Right lobe of liver (tissue), 6 donors: Measurements from ENCODE around the gene TBCE. TPM values are rescaled to one million over a fixed set of nuclear protein-coding genes. Genes with fewer than 3 reads are reported as not detected.

Source experiments
- ATAC-seq, 4 donors: fragments of 200-7000 bp; cut with Tn5 transposase; one replicate each; pipeline ENCODE4 v1.9.1; 2020; ENCODE audit warnings: mild to moderate bottlenecking in 4 of 4, moderate library complexity in 4 of 4
- DNase-seq, 3 donors: peaks; one replicate each; pipeline ENCODE4 v3.0.0-alpha.2; 2020
- H3K27ac ChIP-seq, 3 donors: fragments of 200-600 bp; one replicate each; pipeline ENCODE4 v1.8.0; 2022
- H3K27me3 ChIP-seq, 2 donors: fragments of 200-600 bp; one replicate each; pipeline ENCODE4 v1.8.0; 2022
- H3K36me3 ChIP-seq, 4 donors: fragments of 200-600 bp; sonication (generic) in 1 of 4; one replicate each; pipeline versions ENCODE4 v1.5.1 to v1.8.0; 2017 to 2022; ENCODE audit warnings: control low read depth in 1 of 4
- H3K4me1 ChIP-seq, 4 donors: fragments of 200-600 bp; sonication (generic) in 1 of 4; one replicate each; pipeline versions ENCODE4 v1.5.1 to v1.8.0; 2017 to 2022; ENCODE audit warnings: control low read depth in 1 of 4
- H3K4me3 ChIP-seq, 3 donors: fragments of 200-600 bp; one replicate each; pipeline ENCODE4 v1.8.0; 2022
- H3K9me3 ChIP-seq, 4 donors: fragments of 200-600 bp; sonication (generic) in 1 of 4; one replicate each; pipeline versions ENCODE4 v1.5.1 to v1.8.0; 2017 to 2022; ENCODE audit warnings: control low read depth in 1 of 4
- POLR2A ChIP-seq: fragments of 450-650 bp; IDR thresholded peaks from one replicate; pipeline ENCODE4 v1.6.1; 2017; ENCODE audit warnings: antibody characterized with exemption, mild to moderate bottlenecking
- WGBS: methylation state at CpG from one replicate; pipeline ENCODE4 v1.1.6; 2018; ENCODE audit warnings: low coverage, low lambda C conversion rate; ENCODE audit not compliant: insufficient coverage; ENCODE audit errors: missing lambda C conversion rate; 5-methylcytosine and 5-hydroxymethylcytosine counted together
- intact Hi-C, 2 donors: fragments of 100-400 bp; cut with DNase I; formaldehyde crosslinking; loops; one replicate each; pipeline versions ENCODE4 v1.11.2 to v1.14.1; 2022
- total RNA-seq, 6 experiments: library from RNA; depleted of rRNA in 2 of 6; stranded (reverse); fragments of >200 nt in 2 of 6; fragmentation: NEBNext Ultra II Directional in 3 of 6; extraction: Animal tissue kit (Norgen Biotek cat#: 25700) in 3 of 6; gene quantifications; one replicate each; pipeline versions ENCODE4 v1.1.0 to v1.2.4, GENCODE V29; 2016 to 2023
- TF ChIP-seq, protein P1 (sequence below), 4 donors: fragments of 200-600 bp in 3 of 4; fragments of 450-650 bp in 1 of 4; IDR thresholded peaks; one replicate each; pipeline versions ENCODE4 v1.5.1 to v1.8.0; 2016 to 2022; ENCODE audit warnings: antibody characterized with exemption in 4 of 4, mild to moderate bottlenecking in 2 of 4
- donor health status: DM: no; HTN: yes; CAD: no.
- donor health status: DM: no; HTN: no; CAD: no.
- donor health status: DM: no; HTN: no; CAD: no.
- donor health status: DM: no; HTN: yes; CAD: no.
- donor health status: DM: no; HTN: yes; CAD: no.

TBCE gene
- total RNA-seq, 6 experiments from 2014 or later = 11.2 to 16.6 (median 13.3) TPM

DNA sequence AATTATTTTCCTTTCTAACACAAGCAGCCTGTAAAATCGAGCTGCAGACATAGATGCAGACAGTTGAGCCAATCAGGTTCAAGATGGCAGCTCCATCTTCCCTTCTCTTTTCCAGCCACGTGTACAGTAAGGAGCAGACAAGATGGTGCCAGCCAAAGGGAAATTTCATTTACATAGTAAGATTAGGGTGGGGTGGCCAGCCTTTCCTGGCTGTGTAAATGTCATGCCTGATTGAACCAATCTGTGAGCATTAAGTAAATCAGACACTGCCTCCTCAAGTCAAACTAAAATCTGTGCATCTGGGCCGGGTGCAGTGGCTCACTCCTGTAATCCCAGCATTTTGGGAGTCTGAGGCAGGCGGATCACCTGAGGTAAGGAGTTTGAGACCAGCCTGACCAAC is 60.2 kb downstream of the TBCE start:
- 84% methylated on average over 2 of the region's 4 CpGs for WGBS
- Histone ChIP-seq H3K9me3 (no peaks in the 10 kb centered on the region), H3K4me3 (no peak overlapping the region), H3K4me1 (no peaks in the 10 kb centered on the region), H3K36me3 (no peaks in the 10 kb centered on the region), H3K27me3 (no peaks in the 10 kb centered on the region), H3K27ac (no peak overlapping the region)
- ATAC-seq = no peak
- DNase-seq = peak in 1 of 3 donors; percentile 11
- intact Hi-C loops = no loop called here
- TF ChIP-seq POLR2A = no peak
- TF ChIP-seq, protein P1, sequence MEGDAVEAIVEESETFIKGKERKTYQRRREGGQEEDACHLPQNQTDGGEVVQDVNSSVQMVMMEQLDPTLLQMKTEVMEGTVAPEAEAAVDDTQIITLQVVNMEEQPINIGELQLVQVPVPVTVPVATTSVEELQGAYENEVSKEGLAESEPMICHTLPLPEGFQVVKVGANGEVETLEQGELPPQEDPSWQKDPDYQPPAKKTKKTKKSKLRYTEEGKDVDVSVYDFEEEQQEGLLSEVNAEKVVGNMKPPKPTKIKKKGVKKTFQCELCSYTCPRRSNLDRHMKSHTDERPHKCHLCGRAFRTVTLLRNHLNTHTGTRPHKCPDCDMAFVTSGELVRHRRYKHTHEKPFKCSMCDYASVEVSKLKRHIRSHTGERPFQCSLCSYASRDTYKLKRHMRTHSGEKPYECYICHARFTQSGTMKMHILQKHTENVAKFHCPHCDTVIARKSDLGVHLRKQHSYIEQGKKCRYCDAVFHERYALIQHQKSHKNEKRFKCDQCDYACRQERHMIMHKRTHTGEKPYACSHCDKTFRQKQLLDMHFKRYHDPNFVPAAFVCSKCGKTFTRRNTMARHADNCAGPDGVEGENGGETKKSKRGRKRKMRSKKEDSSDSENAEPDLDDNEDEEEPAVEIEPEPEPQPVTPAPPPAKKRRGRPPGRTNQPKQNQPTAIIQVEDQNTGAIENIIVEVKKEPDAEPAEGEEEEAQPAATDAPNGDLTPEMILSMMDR (IDR thresholded peaks at IDR 0.05) = no peak

DNA sequence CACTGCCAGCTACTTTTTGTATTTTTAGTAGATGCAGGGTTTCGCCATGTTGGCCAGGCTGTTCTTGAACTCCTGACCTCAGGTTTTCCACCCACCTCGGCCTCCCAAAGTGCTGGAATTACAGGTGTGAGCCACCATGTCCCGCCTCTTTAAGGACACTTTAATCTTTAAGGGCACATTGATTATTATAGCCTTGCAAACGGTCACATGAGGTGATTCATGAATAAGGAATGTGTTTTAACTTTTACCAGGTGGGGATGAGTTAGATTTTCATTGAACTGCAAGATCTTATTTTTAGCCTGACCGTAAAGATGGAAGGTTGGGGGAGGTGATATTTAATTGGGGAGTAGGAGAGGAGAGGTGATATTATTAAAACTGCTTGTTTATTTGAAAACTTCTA is 61.9 kb downstream of the TBCE start:
- H3K36me3 ChIP-seq = peaks cover 0 to 9% (median 0%) of the 10 kb centered on the region in 4 donors
- TF ChIP-seq POLR2A = no peak
- TF ChIP-seq, protein P1 (IDR thresholded peaks at IDR 0.05) = no peak
- no peak for DNase-seq
- 81% methylated on average over 5 of the region's 5 CpGs for WGBS
- no peaks in the 10 kb centered on the region for H3K27me3 ChIP-seq
- H3K4me3 ChIP-seq = no peak overlapping the region
- no peak overlapping the region for H3K27ac ChIP-seq
- H3K9me3 ChIP-seq = no peaks in the 10 kb centered on the region
- ATAC-seq = no peak
- intact Hi-C loops = no loop called here
- H3K4me1 ChIP-seq = no peaks in the 10 kb centered on the region

DNA sequence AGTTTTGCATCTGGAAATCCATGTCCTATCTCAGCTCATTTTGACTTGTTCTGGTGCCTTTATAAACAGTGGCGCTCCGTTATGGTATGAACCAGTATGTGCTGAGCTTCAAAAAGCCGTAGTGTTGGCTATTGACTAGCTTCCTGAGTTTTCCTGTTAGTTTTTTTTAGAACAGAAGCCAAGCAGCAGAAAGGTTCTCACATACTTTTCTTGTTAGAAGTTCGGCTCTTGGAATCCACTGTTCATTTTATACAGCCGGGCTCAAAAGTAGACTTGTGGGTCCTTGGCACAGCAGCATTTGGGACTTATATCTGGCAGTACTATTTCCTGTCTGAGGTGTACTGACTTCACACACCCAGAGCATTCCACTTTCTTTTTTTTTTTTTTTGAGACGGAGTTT is 63.8 kb downstream of the TBCE start:
- ATAC-seq (no peak), DNase-seq (no peak)
- H3K36me3 ChIP-seq = peaks cover 0 to 17% (median 5%) of the 10 kb centered on the region in 4 donors
- 92% methylated on average over 5 of the region's 6 CpGs for WGBS
- no peak for TF ChIP-seq POLR2A
- TF ChIP-seq, protein P1 (IDR thresholded peaks at IDR 0.05) = no peak
- intact Hi-C loops = no loop called here
- no peak overlapping the region for H3K27ac ChIP-seq
- no peaks in the 10 kb centered on the region for H3K27me3 ChIP-seq
- no peak overlapping the region for H3K4me3 ChIP-seq
- H3K4me1 ChIP-seq = no peaks in the 10 kb centered on the region
- H3K9me3 ChIP-seq = no peaks in the 10 kb centered on the region

DNA sequence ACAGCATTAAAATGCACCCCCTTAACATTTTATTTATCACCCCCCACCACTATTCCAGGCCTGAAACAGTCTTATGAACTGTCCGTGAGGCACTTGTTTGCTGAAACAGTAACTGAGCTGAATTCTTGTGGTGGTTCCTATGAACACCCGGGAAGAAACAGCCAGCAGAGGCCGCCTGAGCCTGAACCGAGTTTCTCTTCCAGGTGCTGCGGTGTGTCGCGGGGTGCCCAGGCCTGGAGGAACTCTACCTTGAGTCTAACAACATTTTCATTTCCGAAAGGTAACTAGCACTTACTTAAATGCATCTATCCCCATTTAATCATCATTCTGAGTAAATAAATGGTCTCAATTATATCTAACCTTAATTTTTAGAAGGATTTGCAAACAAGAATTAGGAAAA is 66.8 kb downstream of the TBCE start:
- no peak overlapping the region for H3K4me3 ChIP-seq
- 99% methylated on average over 8 of the region's 8 CpGs for WGBS
- no peaks in the 10 kb centered on the region for H3K9me3 ChIP-seq
- no peak for DNase-seq
- no peaks in the 10 kb centered on the region for H3K27me3 ChIP-seq
- intact Hi-C loops = no loop called here
- H3K36me3 ChIP-seq = peaks cover 0 to 47% (median 15%) of the 10 kb centered on the region in 4 donors
- TF ChIP-seq, protein P1 (IDR thresholded peaks at IDR 0.05) = no peak
- no peak for TF ChIP-seq POLR2A
- H3K4me1 ChIP-seq = no peaks in the 10 kb centered on the region
- ATAC-seq = no peak
- H3K27ac ChIP-seq = no peak overlapping the region

DNA sequence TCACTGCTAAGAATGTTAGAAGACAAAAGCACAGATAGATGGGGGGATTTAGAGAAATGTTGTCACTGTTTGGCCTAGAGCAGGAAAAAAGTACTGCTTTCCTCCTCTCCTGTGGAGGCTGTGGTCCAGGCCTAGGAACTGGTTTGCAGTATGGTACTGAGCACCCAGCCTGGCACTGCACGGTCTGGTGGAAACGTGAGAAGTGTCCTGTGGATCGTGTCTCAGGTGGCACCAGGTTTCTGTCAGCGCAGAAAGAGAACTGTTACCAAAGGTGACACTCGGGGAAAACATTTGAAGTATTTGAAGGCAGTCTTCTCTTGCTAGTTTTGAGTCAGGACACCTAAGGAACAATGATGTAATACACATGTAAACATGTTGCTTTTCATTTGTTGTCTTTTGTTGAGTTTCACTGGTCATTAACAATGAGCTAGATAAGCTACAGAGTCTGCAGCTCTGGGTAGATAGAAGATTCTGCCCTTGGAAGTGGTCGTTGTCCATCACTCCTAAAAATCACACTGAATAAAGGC is 74.0 kb downstream of the TBCE start:
- intact Hi-C loops = no loop called here
- no peak overlapping the region for H3K27ac ChIP-seq
- TF ChIP-seq POLR2A = no peak
- TF ChIP-seq, protein P1 (IDR thresholded peaks at IDR 0.05) = no peak
- H3K9me3 ChIP-seq = no peaks in the 10 kb centered on the region
- no peak overlapping the region for H3K4me3 ChIP-seq
- DNase-seq (no peak), ATAC-seq (no peak)
- peaks cover 0 to 88% (median 27%) of the 10 kb centered on the region in 4 donors for H3K36me3 ChIP-seq
- 89% methylated on average over 5 of the region's 6 CpGs for WGBS
- no peaks in the 10 kb centered on the region for H3K27me3 ChIP-seq
- H3K4me1 ChIP-seq = no peaks in the 10 kb centered on the region
